GM19025 (cell line): Measurements from ENCODE around the gene AFAP1.

Experiments used
- ATAC-seq: cut with Tn5 transposase; IDR thresholded peaks from one replicate; pipeline ENCODE4 v1.9.1; 2021; ENCODE audit warnings: mild to moderate bottlenecking, low read depth, moderate library complexity; ENCODE audit not compliant: unreplicated experiment

The AFAP1 gene

GRCh38 chr4:7970361-7970946 is 30.8 kb upstream of the AFAP1 start:
- ATAC-seq: no peak

- ATAC-seq: no peak
Measured at GRCh38 chr4:7968262-7968896, 28.7 kb upstream of the AFAP1 start.

DNA sequence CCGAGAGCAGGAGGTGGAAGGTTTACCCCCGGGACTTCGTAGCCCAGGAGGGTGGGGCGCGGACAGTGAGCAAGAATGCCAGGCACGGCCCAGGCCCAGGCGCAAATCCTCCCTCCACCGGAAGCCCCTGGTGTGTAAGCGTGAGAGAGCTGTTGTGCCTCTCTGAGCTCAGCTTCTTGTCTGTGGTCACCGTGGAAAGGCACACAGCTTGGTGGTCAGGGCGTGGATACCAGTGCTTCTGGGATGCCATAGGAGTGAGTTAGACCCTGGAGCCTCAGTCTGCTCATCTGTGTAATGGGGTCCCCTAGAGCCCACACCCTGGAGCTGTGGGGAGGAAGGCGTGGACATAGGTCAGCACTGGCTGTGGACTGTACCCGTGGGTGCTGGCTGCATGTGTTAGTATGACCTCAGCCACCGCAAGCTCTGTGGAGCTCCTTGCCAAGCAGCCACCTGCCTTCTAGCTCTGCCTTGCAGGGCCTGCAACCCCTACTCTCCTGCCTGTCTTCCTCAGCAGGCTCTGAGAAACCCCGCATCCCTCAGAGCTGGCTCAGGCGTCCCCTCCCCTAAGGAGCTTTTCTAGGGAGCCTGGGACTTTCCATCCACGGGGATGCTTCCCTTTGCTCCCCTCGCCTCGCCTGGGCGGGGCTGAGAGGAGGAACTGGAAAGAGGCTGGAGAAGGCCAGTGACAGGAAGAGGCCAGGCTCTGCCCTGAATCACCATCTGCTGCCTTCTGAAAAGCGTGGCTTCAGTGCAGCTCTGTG is 28.0 kb upstream of the AFAP1 start:
- no peak for ATAC-seq

- ATAC-seq: no peak
Measured at GRCh38 chr4:7967063-7967440, 27.4 kb upstream of the AFAP1 start.

GRCh38 chr4:7966281-7967062 is 26.8 kb upstream of the AFAP1 start:
- ATAC-seq: no peak

GRCh38 chr4:7964890-7965662 is 25.4 kb upstream of the AFAP1 start:
- no peak for ATAC-seq

DNA sequence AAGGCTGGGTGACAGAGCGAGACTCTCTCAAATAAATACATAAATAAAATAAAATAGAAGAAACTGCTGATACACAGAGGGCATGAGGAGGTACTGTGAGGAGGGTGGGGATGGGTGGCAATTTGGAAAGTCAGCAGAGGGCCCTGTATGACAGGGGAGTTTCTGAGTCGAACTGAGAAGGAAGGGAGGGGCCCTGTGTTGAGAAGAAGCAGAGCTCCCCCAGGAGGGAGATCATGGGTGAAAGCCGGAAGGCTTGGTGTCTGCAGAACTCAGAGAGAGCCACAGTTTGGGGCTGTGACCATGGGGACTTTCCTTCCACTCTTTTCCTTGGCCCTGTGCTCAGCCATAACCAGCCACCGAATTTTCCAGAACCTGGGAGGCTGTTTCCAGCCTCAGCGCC is 24.8 kb upstream of the AFAP1 start:
- ATAC-seq: no peak

DNA sequence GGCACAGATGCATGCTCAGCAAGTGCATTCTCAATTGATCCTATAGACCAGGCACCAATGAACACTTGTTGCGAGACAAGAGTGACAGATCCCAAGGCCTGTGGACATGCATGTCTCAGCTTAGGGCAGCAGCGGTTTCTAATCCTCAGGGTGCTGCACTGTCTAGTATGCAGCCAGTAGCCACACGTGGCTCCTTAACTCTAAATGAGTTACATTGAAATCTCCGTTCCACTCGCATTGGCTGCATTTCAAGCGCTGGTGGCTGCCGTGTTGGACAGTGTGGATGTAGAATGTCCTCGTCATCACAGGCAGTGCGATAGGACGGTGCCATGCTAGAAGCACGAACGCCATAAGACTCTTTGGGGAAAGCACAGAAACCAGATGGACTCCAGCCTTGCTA is 24.0 kb upstream of the AFAP1 start:
- ATAC-seq: no peak

DNA sequence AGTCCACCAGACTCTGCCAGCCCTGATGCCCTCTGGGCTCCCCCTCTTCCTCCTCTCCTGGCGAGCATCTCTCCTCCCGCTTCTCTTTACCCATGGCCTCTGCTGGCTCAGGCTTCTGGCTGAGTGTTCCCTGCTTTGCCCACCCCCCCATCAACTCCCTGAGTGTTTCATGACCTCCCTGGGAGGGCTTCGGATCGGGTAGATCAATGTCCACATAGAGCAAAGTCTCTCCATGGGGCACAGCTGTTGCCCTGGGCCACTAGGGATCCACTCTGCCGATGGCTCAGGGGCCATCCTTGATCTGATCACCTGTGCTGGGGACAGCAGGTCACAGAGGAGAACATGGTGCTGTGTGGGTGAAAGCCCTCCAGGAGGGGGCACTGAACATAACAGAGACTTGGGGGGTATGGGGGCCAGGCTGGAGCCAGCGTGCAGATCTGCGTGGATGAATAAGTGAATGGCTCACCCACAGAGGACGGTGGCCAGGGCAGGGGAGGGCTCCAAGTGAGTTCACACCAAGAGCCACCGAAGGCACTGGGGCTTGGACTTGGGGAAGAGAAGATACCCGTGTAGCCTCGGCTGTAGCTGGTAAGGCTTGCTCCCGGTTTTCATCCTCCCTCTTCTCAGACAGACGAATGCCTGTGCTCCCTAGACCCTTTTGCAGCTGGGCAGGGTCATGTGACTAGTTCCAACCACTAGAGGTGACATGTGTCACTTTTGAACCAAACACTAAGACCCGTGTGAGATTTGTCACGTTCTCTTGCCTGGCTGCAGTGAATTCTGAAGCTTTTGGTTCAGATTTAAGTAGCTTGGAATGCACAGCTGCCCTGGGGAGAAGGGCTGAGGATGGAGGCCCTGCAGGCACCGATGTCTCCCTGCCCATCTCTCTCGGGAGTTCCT is 23.2 kb upstream of the AFAP1 start:
- no peak for ATAC-seq

- ATAC-seq: no peak
Measured at GRCh38 chr4:7960790-7961655, 21.4 kb upstream of the AFAP1 start.

DNA sequence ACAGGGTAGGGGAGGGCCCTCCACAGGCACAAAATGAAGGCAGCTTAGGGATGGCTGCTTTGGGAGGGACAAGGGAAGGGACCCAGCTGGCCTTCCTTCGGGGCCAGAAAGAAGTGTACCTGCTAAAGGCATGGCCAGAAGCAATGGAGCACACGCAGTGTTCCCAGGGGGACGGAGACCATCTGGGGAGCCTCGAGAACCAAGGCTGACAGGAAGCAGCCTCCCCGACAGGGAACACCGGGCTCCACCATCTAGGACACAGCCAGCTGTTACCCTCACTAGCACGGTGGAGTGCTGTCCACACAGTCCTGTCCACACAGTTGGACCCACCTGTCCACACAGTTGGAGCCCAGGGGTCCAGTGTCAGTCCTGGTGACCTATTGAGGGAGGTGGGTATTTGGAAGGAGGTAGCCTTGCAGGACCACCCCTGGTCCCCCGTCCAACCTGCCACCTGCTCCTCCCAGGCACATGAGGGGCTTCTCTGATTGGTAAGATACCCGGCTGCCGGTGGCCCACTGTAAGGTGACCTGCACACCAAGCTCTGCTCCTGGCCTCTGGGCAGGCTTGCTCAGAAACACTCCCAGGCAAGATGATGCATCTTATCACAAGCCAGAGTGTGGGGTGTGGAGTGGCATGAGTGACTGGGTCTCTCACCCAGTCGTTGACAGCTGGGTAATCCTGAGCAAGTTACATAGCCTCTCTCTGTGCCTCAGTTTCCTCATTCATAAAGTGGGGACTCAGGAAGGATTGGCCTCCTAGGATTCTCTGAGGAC is 20.5 kb upstream of the AFAP1 start:
- no peak for ATAC-seq

- ATAC-seq: no peak
Measured at GRCh38 chr4:7959078-7959477, 19.4 kb upstream of the AFAP1 start.

DNA sequence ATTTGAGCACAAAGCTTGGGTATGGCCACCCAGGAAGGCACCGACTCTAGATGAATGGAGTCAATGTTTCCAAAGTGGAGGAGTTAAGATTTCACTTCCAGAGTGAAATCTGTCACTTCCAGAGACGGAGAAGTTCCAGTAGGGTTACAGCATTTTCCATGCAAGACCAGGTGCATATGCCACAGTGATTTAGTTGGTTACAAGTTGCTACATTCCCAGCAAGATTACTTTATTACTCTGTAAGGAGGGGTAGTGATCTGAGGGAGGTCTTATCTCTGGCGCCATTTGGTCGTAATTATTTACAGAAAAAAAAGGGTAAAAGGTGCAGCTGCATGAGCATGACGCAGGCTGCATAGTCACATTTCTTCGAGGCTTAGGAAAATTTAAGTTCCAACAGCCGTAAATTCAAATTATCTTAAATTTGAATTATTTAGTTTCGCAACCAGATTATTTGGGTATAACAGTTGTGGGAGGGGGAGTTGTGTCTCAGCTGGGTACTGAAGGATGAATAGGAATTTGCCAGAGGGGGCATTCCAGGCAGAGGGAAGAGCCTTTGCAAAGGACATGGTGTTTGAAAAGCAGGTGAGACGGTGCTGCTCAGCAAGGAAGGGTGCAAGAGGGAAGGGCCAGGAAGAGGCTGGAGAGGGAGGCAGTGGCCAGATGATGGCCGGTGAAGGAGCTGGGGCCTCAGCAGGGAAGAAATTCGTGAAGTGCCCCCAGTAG is 17.4 kb upstream of the AFAP1 start:
- ATAC-seq: no peak

DNA sequence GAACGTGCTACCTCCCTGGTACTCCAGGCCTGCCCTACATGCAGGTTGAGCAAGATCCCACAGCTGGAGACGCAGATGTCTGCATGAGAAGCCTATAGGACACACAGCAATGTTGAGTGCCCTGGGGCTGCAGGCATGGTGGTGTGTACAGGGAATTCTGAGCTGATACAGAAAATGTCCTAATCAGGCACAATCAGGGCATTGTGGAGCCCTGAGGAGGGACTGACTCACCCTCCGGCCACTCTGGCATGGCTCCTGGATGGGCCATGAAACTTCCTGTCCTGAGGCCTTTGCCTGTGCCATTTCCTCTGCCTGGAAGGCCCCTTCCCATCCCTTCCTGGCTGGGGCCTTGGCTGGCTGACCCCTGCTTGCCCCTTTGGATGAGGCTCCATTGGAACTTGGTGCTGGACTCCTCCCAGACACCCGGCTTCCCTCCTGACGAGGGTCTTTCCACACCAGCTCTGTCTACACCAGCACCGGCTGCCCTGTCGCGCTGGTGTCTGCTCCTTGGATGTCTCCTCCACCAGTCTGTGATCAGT is 16.7 kb upstream of the AFAP1 start:
- ATAC-seq: no peak

DNA sequence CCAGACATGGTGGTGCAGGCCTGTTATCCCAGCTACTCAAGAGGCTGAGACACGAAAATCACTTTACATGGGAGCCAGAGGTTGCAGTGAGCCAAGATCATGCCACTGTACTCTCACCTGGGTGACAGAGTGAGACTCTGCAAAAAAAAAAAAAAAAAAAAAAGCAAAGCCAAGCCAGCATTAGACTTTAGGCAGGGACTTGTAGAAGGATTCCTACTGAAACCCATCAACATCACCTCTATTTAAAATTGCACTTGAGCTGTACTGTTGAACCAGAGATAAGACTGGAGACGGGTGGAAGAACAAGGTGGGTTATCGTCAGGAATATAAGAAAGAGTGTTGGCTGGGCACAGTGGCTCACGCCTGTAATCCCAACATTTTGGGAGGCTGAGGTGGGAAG is 15.7 kb upstream of the AFAP1 start:
- no peak for ATAC-seq

DNA sequence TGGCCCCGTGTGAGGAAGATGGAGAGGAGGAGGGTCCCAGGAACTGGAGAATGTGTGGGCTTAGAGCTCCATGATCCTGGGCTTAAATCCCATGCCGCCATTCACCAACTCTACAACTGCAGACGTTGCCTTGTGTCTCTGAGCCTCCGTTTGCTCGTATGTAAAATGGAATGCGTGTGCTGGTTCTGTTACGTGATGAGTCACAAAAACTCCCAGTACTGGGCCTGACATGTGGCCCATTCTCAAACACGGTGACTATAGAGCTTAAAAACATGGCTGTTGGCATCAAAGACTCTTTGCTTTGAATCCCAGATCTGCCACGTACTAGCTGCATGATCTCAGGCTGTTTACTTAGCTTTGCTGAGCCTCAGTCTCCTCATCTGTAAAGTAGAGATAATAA is 13.0 kb upstream of the AFAP1 start:
- no peak for ATAC-seq
